Measurements from ENCODE around the gene USP32. TPM values are rescaled to one million over a fixed set of nuclear protein-coding genes. Genes with fewer than 3 reads are reported as not detected.
"Not testable (repeated sequence)": the region's sequence is repeated elsewhere in the genome, so short reads cannot be mapped to it uniquely, and the experiment has no call there.

Gene USP32
- total and polyA plus RNA-seq, 12 donors, result 22.0 to 99.3 (median 54.4) TPM

DNA sequence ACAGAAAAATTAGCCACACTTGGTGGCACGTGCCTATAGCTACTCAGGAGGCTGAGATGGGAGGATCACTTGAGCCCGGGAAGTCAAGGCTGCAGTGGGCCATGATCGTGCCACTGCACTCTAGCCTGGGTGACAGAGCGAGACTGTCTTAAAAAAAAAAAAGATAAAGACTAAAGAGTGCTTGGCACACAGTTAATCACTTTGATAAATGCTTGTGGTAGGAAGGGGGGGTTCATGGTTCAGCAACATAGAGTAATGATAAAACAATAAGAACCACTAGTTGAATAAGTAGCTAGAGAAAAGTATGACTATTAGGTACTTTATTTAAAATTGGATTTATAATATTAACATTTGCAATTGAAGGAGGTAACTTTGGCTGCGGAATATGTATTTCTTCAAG, 43.3 kb downstream of the USP32 start:
- 91 to 97% (median 96%) methylated on average over 5 of the region's 5 CpGs for WGBS, 4 donors
- TF ChIP-seq POLR2A (IDR thresholded peaks at IDR 0.05), result no peak
- TF ChIP-seq, protein P1, sequence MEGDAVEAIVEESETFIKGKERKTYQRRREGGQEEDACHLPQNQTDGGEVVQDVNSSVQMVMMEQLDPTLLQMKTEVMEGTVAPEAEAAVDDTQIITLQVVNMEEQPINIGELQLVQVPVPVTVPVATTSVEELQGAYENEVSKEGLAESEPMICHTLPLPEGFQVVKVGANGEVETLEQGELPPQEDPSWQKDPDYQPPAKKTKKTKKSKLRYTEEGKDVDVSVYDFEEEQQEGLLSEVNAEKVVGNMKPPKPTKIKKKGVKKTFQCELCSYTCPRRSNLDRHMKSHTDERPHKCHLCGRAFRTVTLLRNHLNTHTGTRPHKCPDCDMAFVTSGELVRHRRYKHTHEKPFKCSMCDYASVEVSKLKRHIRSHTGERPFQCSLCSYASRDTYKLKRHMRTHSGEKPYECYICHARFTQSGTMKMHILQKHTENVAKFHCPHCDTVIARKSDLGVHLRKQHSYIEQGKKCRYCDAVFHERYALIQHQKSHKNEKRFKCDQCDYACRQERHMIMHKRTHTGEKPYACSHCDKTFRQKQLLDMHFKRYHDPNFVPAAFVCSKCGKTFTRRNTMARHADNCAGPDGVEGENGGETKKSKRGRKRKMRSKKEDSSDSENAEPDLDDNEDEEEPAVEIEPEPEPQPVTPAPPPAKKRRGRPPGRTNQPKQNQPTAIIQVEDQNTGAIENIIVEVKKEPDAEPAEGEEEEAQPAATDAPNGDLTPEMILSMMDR (IDR thresholded peaks at IDR 0.05), result no peak
- peaks cover 0 to 1% of the 10 kb centered on the region in 2 donors for H3K4me1 ChIP-seq (replicated peaks in 1 of 2)
- no peaks in the 10 kb centered on the region for H3K27me3 ChIP-seq
- no peak overlapping the region for H3K27ac ChIP-seq
- no peak for DNase-seq
- intact Hi-C loops (cut with DNase I), result no loop called here
- H3K36me3 ChIP-seq (replicated peaks in 1 of 2), result no peaks in the 10 kb centered on the region
- H3K4me3 ChIP-seq, result no peak overlapping the region
- H3K9me3 ChIP-seq (replicated peaks in 1 of 3), result no peaks in the 10 kb centered on the region

DNA sequence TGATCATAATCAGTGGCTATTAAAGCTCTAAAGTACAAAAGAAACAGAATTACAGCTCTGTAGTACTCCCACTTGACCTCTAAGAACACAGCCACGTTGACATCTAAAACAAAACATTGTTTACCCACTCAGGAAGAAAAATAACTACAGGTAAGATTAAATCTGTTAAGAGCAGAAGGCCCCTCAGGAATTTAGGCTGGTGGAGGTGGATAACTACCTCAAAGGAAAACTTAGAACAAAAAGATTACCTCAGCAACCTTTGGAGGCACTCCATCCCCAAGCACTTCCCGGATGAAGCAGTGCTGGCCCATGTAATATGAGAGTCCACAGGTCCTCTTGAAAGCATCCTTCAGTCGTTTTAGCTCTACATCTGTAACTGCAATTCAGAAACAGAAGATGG, 46.7 kb downstream of the USP32 start:
- H3K4me1 ChIP-seq (replicated peaks in 1 of 2), result no peaks in the 10 kb centered on the region
- no peak overlapping the region for H3K27ac ChIP-seq
- no peak for DNase-seq
- WGBS, 4 donors, result 73 to 81% (median 80%) methylated on average over 3 of the region's 3 CpGs
- intact Hi-C loops (cut with DNase I), result no loop called here
- TF ChIP-seq POLR2A (IDR thresholded peaks at IDR 0.05), result no peak
- TF ChIP-seq, protein P1 (IDR thresholded peaks at IDR 0.05), result no peak
- peaks cover 0 to 18% of the 10 kb centered on the region in 2 donors for H3K36me3 ChIP-seq (replicated peaks in 1 of 2)
- no peak overlapping the region for H3K4me3 ChIP-seq
- no peaks in the 10 kb centered on the region for H3K27me3 ChIP-seq
- no peaks in the 10 kb centered on the region for H3K9me3 ChIP-seq (replicated peaks in 1 of 3)

DNA sequence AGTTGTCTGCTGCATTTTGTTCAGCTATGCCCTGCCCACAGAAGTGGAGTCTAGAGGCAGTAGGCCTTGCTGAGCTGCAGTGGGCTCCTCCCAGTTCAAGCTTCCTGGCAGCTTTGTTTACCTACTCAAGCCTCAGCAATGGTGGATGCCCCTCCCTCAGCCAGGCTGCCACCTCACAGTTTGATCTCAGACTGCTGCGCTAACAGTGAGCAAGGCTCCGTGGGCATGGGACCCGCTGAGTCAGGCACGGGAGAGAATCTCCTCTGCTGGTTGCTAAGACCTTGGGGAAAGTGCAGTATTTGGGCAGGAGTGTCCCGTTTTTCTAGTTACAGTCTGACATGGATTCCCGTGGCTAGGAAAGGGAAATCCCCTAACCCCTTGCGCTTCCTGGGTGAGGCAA, 49.4 kb downstream of the USP32 start:
- H3K27me3 ChIP-seq; H3K4me3 ChIP-seq; H3K27ac ChIP-seq; intact Hi-C loops (cut with DNase I); H3K4me1 ChIP-seq (replicated peaks in 1 of 2); DNase-seq; H3K9me3 ChIP-seq (replicated peaks in 1 of 3): not testable (repeated sequence)
- peaks cover 0 to 18% of the 10 kb centered on the region in 2 donors for H3K36me3 ChIP-seq (replicated peaks in 1 of 2)
- WGBS, 4 donors, result 80 to 97% (median 91%) methylated on average over 3 to 7 of the region's 7 CpGs

DNA sequence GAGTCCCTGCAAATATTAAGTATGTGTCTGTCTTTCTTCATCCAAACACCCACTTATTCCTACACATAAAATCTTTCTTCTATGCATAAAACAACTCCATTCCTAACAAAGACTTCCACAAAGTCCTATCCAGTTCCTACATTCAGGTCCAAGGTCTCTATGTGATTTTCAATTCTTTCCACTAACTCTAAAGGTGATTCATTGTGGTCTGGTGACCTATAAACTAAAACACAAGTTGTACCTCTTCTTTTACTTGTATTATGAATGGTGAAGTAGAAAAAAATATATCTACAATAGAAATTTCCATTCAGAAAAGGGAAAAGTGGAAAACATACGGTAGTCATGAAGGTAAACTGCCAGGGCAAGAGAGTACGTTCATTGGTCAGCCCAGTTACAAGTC, 56.6 kb downstream of the USP32 start:
- TF ChIP-seq, protein P1 (IDR thresholded peaks at IDR 0.05), result no peak
- no peak for TF ChIP-seq POLR2A (IDR thresholded peaks at IDR 0.05)
- intact Hi-C loops (cut with DNase I), result no loop called here
- H3K27me3 ChIP-seq, result no peaks in the 10 kb centered on the region
- no peak overlapping the region for H3K4me3 ChIP-seq
- peaks cover 11 to 24% of the 10 kb centered on the region in 2 donors for H3K4me1 ChIP-seq (replicated peaks in 1 of 2)
- 55 to 73% (median 67%) methylated on average over 2 of the region's 2 CpGs for WGBS, 4 donors
- H3K9me3 ChIP-seq (replicated peaks in 1 of 3), result no peaks in the 10 kb centered on the region
- peak overlapping the region in 3 of 5 donors; percentile 6 to 66 (median 30) for H3K27ac ChIP-seq
- no peaks in the 10 kb centered on the region for H3K36me3 ChIP-seq (replicated peaks in 1 of 2)
- DNase-seq, result no peak

DNA sequence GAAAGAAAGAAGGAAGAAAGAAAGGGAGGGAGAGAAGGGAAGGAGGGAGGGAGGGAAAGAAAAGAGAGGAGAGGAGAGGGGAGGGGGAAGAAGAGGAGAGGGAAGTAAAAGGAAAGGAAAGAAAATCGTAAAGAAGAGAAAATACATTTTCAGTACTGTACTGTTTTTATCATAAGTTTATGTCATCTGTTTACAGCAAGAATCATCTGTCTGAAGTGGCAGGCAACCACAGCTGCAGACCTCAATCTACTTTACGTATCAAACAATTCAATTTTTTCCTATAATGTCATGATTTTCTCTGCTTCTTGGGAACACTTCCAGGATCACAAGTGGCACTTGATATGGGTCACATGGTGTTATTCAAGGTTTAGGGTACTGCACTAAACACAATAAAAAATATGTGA, 58.3 kb downstream of the USP32 start:
- TF ChIP-seq, protein P1 (IDR thresholded peaks at IDR 0.05), result no peak
- TF ChIP-seq POLR2A (IDR thresholded peaks at IDR 0.05), result no peak
- no peak for DNase-seq
- Histone ChIP-seq H3K4me3 (no peak overlapping the region), H3K9me3 (replicated peaks in 1 of 3) (no peaks in the 10 kb centered on the region), H3K27ac (peak overlapping the region in 1 of 5 donors; percentile 24), H3K27me3 (no peaks in the 10 kb centered on the region), H3K36me3 (replicated peaks in 1 of 2) (no peaks in the 10 kb centered on the region), H3K4me1 (replicated peaks in 1 of 2) (peaks cover 16 to 24% of the 10 kb centered on the region in 2 donors)
- intact Hi-C loops (cut with DNase I), result no loop called here
- WGBS, 4 donors, result 58 to 69% (median 64%) methylated on average over 2 of the region's 2 CpGs

DNA sequence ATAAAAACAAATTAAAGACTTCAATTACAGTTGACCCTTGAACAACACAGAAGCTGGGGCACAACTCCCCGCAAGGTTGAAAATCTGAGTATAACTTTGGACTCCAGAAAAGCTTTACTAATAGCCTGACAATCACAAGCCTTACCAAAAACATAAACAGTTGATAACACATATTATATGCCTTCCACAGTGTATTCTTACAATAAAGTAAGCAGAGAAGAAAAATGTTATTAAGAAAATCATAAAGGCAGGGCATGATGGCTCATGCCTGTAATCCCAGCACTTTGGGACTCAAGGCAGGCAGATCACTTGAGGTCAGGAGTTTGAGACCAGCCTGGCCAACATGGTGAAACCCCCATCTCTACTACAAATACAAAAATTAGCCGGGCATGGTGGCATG, 58.9 kb downstream of the USP32 start:
- H3K4me3 ChIP-seq; H3K27me3 ChIP-seq; intact Hi-C loops (cut with DNase I); H3K36me3 ChIP-seq (replicated peaks in 1 of 2); H3K9me3 ChIP-seq (replicated peaks in 1 of 3); DNase-seq: not testable (repeated sequence)
- WGBS, 4 donors, result 98 to 100% (median 99%) methylated on average over 2 of the region's 2 CpGs
- peaks cover 16 to 24% of the 10 kb centered on the region in 2 donors for H3K4me1 ChIP-seq (replicated peaks in 1 of 2)
- peak overlapping the region in 1 of 5 donors; percentile 24 for H3K27ac ChIP-seq
